ENCODE measurements around the gene POU2F3. TPM values are rescaled to one million over a fixed set of nuclear protein-coding genes. Genes with fewer than 3 reads are reported as not detected.

The POU2F3 gene
- total and polyA plus RNA-seq, 2 of the 8 experiments (the other 6 are each of a cell fraction or from before 2014, with no cell fraction given), result 1.0 to 2.1 TPM

GRCh38 chr11:120333801-120334200 is 93.9 kb downstream of the POU2F3 start (continued):
- TF ChIP-seq ZNF274 (IDR thresholded peaks at IDR 0.05; ENCODE audit: borderline replicate concordance, extremely low read depth, low read length) (no peak), SIN3A (conservative IDR thresholded peaks at IDR 0.05 in 1 of 2, IDR thresholded peaks at IDR 0.05 in 1 of 2; ENCODE audit: low read depth in 1 of 2, low read length in 2 of 2) (no peak), MAX (IDR thresholded peaks at IDR 0.05) (no peak), BRCA1 (IDR thresholded peaks at IDR 0.05; ENCODE audit: low read depth, low read length) (no peak), SRF (IDR thresholded peaks at IDR 0.05; ENCODE audit: low read depth, low read length) (no peak)
- TF ChIP-seq, protein P1, sequence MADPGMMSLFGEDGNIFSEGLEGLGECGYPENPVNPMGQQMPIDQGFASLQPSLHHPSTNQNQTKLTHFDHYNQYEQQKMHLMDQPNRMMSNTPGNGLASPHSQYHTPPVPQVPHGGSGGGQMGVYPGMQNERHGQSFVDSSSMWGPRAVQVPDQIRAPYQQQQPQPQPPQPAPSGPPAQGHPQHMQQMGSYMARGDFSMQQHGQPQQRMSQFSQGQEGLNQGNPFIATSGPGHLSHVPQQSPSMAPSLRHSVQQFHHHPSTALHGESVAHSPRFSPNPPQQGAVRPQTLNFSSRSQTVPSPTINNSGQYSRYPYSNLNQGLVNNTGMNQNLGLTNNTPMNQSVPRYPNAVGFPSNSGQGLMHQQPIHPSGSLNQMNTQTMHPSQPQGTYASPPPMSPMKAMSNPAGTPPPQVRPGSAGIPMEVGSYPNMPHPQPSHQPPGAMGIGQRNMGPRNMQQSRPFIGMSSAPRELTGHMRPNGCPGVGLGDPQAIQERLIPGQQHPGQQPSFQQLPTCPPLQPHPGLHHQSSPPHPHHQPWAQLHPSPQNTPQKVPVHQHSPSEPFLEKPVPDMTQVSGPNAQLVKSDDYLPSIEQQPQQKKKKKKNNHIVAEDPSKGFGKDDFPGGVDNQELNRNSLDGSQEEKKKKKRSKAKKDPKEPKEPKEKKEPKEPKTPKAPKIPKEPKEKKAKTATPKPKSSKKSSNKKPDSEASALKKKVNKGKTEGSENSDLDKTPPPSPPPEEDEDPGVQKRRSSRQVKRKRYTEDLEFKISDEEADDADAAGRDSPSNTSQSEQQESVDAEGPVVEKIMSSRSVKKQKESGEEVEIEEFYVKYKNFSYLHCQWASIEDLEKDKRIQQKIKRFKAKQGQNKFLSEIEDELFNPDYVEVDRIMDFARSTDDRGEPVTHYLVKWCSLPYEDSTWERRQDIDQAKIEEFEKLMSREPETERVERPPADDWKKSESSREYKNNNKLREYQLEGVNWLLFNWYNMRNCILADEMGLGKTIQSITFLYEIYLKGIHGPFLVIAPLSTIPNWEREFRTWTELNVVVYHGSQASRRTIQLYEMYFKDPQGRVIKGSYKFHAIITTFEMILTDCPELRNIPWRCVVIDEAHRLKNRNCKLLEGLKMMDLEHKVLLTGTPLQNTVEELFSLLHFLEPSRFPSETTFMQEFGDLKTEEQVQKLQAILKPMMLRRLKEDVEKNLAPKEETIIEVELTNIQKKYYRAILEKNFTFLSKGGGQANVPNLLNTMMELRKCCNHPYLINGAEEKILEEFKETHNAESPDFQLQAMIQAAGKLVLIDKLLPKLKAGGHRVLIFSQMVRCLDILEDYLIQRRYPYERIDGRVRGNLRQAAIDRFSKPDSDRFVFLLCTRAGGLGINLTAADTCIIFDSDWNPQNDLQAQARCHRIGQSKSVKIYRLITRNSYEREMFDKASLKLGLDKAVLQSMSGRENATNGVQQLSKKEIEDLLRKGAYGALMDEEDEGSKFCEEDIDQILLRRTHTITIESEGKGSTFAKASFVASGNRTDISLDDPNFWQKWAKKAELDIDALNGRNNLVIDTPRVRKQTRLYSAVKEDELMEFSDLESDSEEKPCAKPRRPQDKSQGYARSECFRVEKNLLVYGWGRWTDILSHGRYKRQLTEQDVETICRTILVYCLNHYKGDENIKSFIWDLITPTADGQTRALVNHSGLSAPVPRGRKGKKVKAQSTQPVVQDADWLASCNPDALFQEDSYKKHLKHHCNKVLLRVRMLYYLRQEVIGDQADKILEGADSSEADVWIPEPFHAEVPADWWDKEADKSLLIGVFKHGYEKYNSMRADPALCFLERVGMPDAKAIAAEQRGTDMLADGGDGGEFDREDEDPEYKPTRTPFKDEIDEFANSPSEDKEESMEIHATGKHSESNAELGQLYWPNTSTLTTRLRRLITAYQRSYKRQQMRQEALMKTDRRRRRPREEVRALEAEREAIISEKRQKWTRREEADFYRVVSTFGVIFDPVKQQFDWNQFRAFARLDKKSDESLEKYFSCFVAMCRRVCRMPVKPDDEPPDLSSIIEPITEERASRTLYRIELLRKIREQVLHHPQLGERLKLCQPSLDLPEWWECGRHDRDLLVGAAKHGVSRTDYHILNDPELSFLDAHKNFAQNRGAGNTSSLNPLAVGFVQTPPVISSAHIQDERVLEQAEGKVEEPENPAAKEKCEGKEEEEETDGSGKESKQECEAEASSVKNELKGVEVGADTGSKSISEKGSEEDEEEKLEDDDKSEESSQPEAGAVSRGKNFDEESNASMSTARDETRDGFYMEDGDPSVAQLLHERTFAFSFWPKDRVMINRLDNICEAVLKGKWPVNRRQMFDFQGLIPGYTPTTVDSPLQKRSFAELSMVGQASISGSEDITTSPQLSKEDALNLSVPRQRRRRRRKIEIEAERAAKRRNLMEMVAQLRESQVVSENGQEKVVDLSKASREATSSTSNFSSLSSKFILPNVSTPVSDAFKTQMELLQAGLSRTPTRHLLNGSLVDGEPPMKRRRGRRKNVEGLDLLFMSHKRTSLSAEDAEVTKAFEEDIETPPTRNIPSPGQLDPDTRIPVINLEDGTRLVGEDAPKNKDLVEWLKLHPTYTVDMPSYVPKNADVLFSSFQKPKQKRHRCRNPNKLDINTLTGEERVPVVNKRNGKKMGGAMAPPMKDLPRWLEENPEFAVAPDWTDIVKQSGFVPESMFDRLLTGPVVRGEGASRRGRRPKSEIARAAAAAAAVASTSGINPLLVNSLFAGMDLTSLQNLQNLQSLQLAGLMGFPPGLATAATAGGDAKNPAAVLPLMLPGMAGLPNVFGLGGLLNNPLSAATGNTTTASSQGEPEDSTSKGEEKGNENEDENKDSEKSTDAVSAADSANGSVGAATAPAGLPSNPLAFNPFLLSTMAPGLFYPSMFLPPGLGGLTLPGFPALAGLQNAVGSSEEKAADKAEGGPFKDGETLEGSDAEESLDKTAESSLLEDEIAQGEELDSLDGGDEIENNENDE (IDR thresholded peaks at IDR 0.05; ENCODE audit: insufficient replicate concordance, low read length), result no peak
